WTC11 (cell line): ENCODE measurements around the gene CLEC20A. TPM values are rescaled to one million over a fixed set of nuclear protein-coding genes. Genes with fewer than 3 reads are reported as not detected.

Experiments
- ATAC-seq: fragments of 200-7000 bp; cut with Tn5 transposase; 2 replicates; pipeline ENCODE4 v1.10.0; 2021; ENCODE audit warnings: mild to moderate bottlenecking, moderate library complexity
- CTCF ChIA-PET: fragments of 300-600 bp; sonication (Branson Sonifier 250); formaldehyde crosslinking; loops from one replicate; lab custom pipeline; 2021; ENCODE audit warnings: antibody characterized with exemption; lab: Charles Lee
- POLR2A ChIA-PET: fragments of 350-600 bp; sonication (Branson Sonifier 250); formaldehyde crosslinking; loops from one replicate; lab custom pipeline; 2021; ENCODE audit warnings: antibody characterized with exemption; lab: Charles Lee
- DNase-seq: peaks from one replicate; pipeline ENCODE4 v3.0.0; 2021; ENCODE audit warnings: low spot score
- H3K27ac Mint-ChIP-seq: 2 replicates; pipeline ENCODE4 v1.8.0; 2021; ENCODE audit warnings: mixed read lengths
- H3K27me3 Mint-ChIP-seq: 2 replicates; pipeline ENCODE4 v1.8.0; 2021; ENCODE audit warnings: low read depth, mild to moderate bottlenecking, moderate library complexity, mixed read lengths
- H3K36me3 Mint-ChIP-seq: 2 replicates; pipeline ENCODE4 v1.8.0; 2021; ENCODE audit warnings: mixed read lengths
- H3K4me1 Mint-ChIP-seq: 2 replicates; pipeline ENCODE4 v1.8.0; 2022; ENCODE audit warnings: mixed read lengths
- H3K4me3 Mint-ChIP-seq: 2 replicates; pipeline ENCODE4 v1.8.0; 2021; ENCODE audit warnings: mild to moderate bottlenecking, moderate library complexity, mixed read lengths
- H3K9me3 Mint-ChIP-seq: 2 replicates; pipeline ENCODE4 v1.8.0; 2021; ENCODE audit warnings: mixed read lengths
- AFF4 ChIP-seq: sonication (generic); formaldehyde crosslinking; IDR thresholded peaks from 2 replicates; pipeline ENCODE4 v1.8.1; 2023; ENCODE audit warnings: mild to moderate bottlenecking, missing genetic modification reagents, borderline replicate concordance
- CREM ChIP-seq: sonication (generic); formaldehyde crosslinking; IDR thresholded peaks from 2 replicates; pipeline ENCODE4 v1.8.1; 2022; ENCODE audit warnings: mild to moderate bottlenecking, missing genetic modification reagents, moderate library complexity
- EMX1 ChIP-seq: fragments of 250-450 bp; sonication (Bioruptor Pico); IDR thresholded peaks from 2 replicates; pipeline ENCODE4 v1.8.0; 2021; ENCODE audit warnings: mild to moderate bottlenecking
- FOXP4 ChIP-seq: sonication (generic); formaldehyde crosslinking; IDR thresholded peaks from 2 replicates; pipeline ENCODE4 v1.8.0; 2022; ENCODE audit warnings: mild to moderate bottlenecking, missing genetic modification reagents
- HMGXB4 ChIP-seq: sonication (generic); formaldehyde crosslinking; IDR thresholded peaks from 2 replicates; pipeline ENCODE4 v1.8.1; 2023; ENCODE audit warnings: mild to moderate bottlenecking, moderate library complexity, missing genetic modification reagents
- KAT7 ChIP-seq: sonication (generic); formaldehyde crosslinking; IDR thresholded peaks from 2 replicates; pipeline ENCODE4 v1.8.1; 2023; ENCODE audit warnings: missing genetic modification reagents, mild to moderate bottlenecking, borderline replicate concordance
- USF2 ChIP-seq: sonication (generic); formaldehyde crosslinking; IDR thresholded peaks from 2 replicates; pipeline ENCODE4 v1.8.1; 2023; ENCODE audit warnings: mild to moderate bottlenecking, missing genetic modification reagents, moderate library complexity
- ZNF121 ChIP-seq: sonication (generic); formaldehyde crosslinking; IDR thresholded peaks from 2 replicates; pipeline ENCODE4 v1.8.0; 2023; ENCODE audit warnings: missing genetic modification reagents
- ZNF219 ChIP-seq: sonication (generic); formaldehyde crosslinking; IDR thresholded peaks from 2 replicates; pipeline ENCODE4 v1.8.0; 2023; ENCODE audit warnings: missing genetic modification reagents, mild to moderate bottlenecking, borderline replicate concordance
- ZNF317 ChIP-seq: sonication (generic); formaldehyde crosslinking; IDR thresholded peaks from 2 replicates; pipeline ENCODE4 v1.8.1; 2023; ENCODE audit warnings: low read depth, mild to moderate bottlenecking, moderate library complexity, missing genetic modification reagents, borderline replicate concordance
- ZNF423 ChIP-seq: fragments of 250-450 bp; sonication (Bioruptor Pico); IDR thresholded peaks from 2 replicates; pipeline ENCODE4 v2.1.2; 2022; ENCODE audit warnings: mild to moderate bottlenecking, moderate library complexity
- total RNA-seq: library from RNA; stranded (reverse); gene quantifications from 3 replicates; pipeline ENCODE4 v1.2.3, GENCODE V29; 2021
- TF ChIP-seq, protein P1 (sequence below): fragments of 250-450 bp; sonication (Bioruptor Pico); IDR thresholded peaks from 2 replicates; pipeline ENCODE4 v1.9.0; 2021; ENCODE audit warnings: mild to moderate bottlenecking
- TF ChIP-seq, protein P2 (sequence below): fragments of 250-450 bp; sonication (Bioruptor Pico); IDR thresholded peaks from 2 replicates; pipeline ENCODE4 v1.9.0; 2021; ENCODE audit warnings: mild to moderate bottlenecking
- TF ChIP-seq, protein P3 (sequence below): fragments of 200-600 bp; IDR thresholded peaks from 2 replicates; pipeline ENCODE4 v1.8.0; 2022; ENCODE audit warnings: antibody characterized with exemption

Gene CLEC20A
- total RNA-seq, 1 experiment from 2014 or later: not detected

GRCh38 chr1:178506669-178507068 lies 9.9 kb upstream of the CLEC20A start:
- no peak overlapping the region for H3K4me3 Mint-ChIP-seq
- H3K27me3 Mint-ChIP-seq: no peaks in the 10 kb centered on the region
- POLR2A ChIA-PET: no interaction called here
- CTCF ChIA-PET: interaction anchor here (0.6 to 1.6 kb wide), 2 partner anchors 23 to 196 kb away, joined by 3 to 5 read pairs; no protein-coding TSS in a partner anchor
- ATAC-seq: no peak
- H3K27ac Mint-ChIP-seq: no peak overlapping the region
- DNase-seq: no peak
- no peak for TF ChIP-seq EMX1 (CRISPR knock-in tag)
- TF ChIP-seq KAT7 (CRISPR knock-in tag): no peak
- TF ChIP-seq ZNF317 (CRISPR knock-in tag): no peak
- no peak for TF ChIP-seq AFF4
- no peak for TF ChIP-seq CREM (CRISPR knock-in tag)
- TF ChIP-seq, protein P1, sequence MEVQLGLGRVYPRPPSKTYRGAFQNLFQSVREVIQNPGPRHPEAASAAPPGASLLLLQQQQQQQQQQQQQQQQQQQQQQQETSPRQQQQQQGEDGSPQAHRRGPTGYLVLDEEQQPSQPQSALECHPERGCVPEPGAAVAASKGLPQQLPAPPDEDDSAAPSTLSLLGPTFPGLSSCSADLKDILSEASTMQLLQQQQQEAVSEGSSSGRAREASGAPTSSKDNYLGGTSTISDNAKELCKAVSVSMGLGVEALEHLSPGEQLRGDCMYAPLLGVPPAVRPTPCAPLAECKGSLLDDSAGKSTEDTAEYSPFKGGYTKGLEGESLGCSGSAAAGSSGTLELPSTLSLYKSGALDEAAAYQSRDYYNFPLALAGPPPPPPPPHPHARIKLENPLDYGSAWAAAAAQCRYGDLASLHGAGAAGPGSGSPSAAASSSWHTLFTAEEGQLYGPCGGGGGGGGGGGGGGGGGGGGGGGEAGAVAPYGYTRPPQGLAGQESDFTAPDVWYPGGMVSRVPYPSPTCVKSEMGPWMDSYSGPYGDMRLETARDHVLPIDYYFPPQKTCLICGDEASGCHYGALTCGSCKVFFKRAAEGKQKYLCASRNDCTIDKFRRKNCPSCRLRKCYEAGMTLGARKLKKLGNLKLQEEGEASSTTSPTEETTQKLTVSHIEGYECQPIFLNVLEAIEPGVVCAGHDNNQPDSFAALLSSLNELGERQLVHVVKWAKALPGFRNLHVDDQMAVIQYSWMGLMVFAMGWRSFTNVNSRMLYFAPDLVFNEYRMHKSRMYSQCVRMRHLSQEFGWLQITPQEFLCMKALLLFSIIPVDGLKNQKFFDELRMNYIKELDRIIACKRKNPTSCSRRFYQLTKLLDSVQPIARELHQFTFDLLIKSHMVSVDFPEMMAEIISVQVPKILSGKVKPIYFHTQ (CRISPR knock-in tag): no peak
- no peak for TF ChIP-seq ZNF219 (CRISPR knock-in tag)
- TF ChIP-seq FOXP4: no peak
- TF ChIP-seq, protein P2, sequence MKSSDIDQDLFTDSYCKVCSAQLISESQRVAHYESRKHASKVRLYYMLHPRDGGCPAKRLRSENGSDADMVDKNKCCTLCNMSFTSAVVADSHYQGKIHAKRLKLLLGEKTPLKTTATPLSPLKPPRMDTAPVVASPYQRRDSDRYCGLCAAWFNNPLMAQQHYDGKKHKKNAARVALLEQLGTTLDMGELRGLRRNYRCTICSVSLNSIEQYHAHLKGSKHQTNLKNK (CRISPR knock-in tag): no peak
- TF ChIP-seq, protein P3, sequence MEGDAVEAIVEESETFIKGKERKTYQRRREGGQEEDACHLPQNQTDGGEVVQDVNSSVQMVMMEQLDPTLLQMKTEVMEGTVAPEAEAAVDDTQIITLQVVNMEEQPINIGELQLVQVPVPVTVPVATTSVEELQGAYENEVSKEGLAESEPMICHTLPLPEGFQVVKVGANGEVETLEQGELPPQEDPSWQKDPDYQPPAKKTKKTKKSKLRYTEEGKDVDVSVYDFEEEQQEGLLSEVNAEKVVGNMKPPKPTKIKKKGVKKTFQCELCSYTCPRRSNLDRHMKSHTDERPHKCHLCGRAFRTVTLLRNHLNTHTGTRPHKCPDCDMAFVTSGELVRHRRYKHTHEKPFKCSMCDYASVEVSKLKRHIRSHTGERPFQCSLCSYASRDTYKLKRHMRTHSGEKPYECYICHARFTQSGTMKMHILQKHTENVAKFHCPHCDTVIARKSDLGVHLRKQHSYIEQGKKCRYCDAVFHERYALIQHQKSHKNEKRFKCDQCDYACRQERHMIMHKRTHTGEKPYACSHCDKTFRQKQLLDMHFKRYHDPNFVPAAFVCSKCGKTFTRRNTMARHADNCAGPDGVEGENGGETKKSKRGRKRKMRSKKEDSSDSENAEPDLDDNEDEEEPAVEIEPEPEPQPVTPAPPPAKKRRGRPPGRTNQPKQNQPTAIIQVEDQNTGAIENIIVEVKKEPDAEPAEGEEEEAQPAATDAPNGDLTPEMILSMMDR: no peak
- TF ChIP-seq ZNF121 (CRISPR knock-in tag): no peak
- no peak for TF ChIP-seq ZNF423 (CRISPR knock-in tag)
- no peak for TF ChIP-seq HMGXB4 (CRISPR knock-in tag)
- no peak for TF ChIP-seq USF2
- no peaks in the 10 kb centered on the region for H3K9me3 Mint-ChIP-seq
- H3K36me3 Mint-ChIP-seq: no peaks in the 10 kb centered on the region
- peaks cover under 1% of the 10 kb centered on the region; the same call in 1 of the 2 replicates for H3K4me1 Mint-ChIP-seq
